Gastrocnemius medialis (tissue), 4 donors: ENCODE measurements around the gene KHNYN.

ENCODE experiments used
- CTCF ChIP-seq, 5 experiments: fragments of 450-650 bp in 3 of 5; fragments of 200-600 bp in 2 of 5; sonication (generic) in 2 of 5; IDR thresholded peaks in 4 of 5; conservative IDR thresholded peaks in 1 of 5; 1 replicate in 4 of 5; 2 replicates in 1 of 5; pipeline ENCODE4 v1.5.1; 2016 to 2019; ENCODE audit warnings: antibody characterized with exemption in 5 of 5, mild to moderate bottlenecking in 3 of 5, moderate library complexity in 3 of 5
- POLR2A ChIP-seq, 2 donors: fragments of 450-650 bp; IDR thresholded peaks; one replicate each; pipeline ENCODE4 v1.6.1; 2017; ENCODE audit warnings: antibody characterized with exemption in 2 of 2, mild to moderate bottlenecking in 2 of 2, moderate library complexity in 2 of 2

DNA sequence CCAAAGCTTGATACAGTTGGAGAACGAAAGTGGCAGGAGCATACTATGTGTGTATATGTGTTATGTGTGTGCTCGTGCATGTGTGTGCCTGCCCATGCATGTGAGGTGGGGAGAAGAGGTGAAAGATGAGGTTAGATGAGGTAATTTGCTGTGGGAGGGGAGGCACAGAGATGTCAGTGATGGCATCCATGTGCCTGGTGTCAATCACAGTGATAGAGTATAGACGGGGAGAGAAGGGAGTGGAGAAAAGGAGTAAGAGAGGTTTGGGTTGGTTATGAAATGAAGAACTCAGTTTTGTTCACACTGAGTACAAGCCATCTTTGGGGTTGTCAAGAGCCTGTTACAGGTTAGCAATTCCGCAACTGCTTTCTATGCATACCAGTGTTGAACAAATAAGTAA, 45.6 kb upstream of the KHNYN start:
- TF ChIP-seq POLR2A (IDR thresholded peaks at IDR 0.05) (no peak), CTCF (IDR thresholded peaks at IDR 0.05 in 4 of 5, conservative IDR thresholded peaks at IDR 0.05 in 1 of 5) (no peak)
